ENCODE measurements around the gene CAV2.
"Not testable (repeated sequence)": the region's sequence is repeated elsewhere in the genome, so short reads cannot be mapped to it uniquely, and the experiment has no call there.

The CAV2 gene

DNA sequence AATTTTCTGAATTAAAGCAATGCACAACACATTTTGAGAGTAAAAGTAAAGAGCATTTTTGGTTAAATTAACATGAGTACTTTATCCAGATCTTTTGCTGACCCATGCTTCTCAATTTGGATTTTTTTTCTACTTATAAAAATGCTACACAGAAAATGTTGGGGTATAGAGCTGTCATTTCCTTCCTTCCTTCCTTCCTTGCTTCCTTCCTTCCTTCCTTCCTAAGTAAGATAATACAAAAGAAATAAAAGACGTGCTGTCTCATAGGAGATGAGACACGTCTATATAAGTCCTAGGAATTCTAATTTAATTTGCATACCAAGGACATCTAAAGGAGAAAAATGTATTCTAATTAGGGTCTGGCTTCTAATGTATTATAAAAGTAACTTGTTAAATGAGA, 31.0 kb upstream of the CAV2 start:
- no peaks in the 10 kb centered on the region for H3K79me2 ChIP-seq (ENCODE audit: control insufficient read depth, insufficient read depth, low read length, unreplicated experiment)
- H3K27ac ChIP-seq (ENCODE audit: low read depth, low read length) = no peak overlapping the region
- no peaks in the 10 kb centered on the region for H3K27me3 ChIP-seq (ENCODE audit: insufficient read depth, low read length)
- no peak overlapping the region for H3K4me3 ChIP-seq (ENCODE audit: low read depth, low read length)
- H3K36me3 ChIP-seq (ENCODE audit: insufficient read depth, low read length) = peaks cover 4% of the 10 kb centered on the region; the same call in 1 of the 2 replicates
- peaks cover 28% of the 10 kb centered on the region for H3K4me1 ChIP-seq (ENCODE audit: control insufficient read depth, insufficient read depth, low read length, unreplicated experiment)
- no peak overlapping the region for H2AFZ ChIP-seq (ENCODE audit: low read length, unreplicated experiment)

DNA sequence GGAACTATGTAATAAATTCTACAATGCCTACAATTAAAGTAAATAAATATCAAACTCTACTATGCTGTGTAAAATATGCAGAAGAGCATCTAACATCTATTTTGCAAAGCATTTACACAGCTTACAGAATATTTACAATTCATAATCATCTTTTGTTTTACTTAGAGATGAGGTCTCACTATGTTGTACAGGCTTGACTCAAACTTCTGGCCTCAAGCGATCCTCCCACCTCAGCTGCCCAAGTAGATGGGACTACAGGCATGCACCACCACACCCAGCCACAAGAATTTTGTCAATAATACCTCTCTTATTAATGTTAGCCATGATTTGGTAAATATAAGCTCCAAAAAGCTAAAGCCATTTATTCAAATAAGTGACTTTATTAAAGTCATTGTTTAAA, 21.9 kb upstream of the CAV2 start:
- Histone ChIP-seq H3K79me2 (ENCODE audit: control insufficient read depth, insufficient read depth, low read length, unreplicated experiment) (no peaks in the 10 kb centered on the region), H3K27ac (ENCODE audit: low read depth, low read length) (no peak overlapping the region), H3K27me3 (ENCODE audit: insufficient read depth, low read length) (no peaks in the 10 kb centered on the region), H3K36me3 (ENCODE audit: insufficient read depth, low read length) (peaks cover 4% of the 10 kb centered on the region; the same call in 1 of the 2 replicates), H2AFZ (ENCODE audit: low read length, unreplicated experiment) (no peak overlapping the region), H3K4me3 (ENCODE audit: low read depth, low read length) (no peak overlapping the region), H3K4me1 (ENCODE audit: control insufficient read depth, insufficient read depth, low read length, unreplicated experiment) (peaks cover 12% of the 10 kb centered on the region)

DNA sequence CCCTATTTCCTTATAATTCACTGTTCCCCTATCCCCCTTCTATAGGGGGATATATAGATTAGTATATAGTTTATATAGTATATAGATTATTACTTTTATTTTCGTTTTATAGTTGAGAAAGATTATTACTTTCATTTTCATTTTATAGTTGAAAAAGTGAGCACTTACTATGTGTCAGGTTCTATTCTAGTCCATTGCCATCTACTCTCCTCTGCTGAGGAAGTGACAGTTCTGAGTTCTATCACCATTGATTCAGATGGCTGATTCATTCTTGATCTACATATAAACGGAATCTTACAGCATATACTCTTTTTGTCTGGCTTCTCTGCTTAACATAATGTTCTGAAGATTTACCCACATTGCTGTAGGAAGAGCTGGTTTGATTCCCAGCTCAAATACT, 20.7 kb upstream of the CAV2 start:
- H2AFZ ChIP-seq (ENCODE audit: low read length, unreplicated experiment) = peak overlapping the region; percentile 44
- H3K4me1 ChIP-seq (ENCODE audit: control insufficient read depth, insufficient read depth, low read length, unreplicated experiment) = peaks cover 21% of the 10 kb centered on the region
- H3K27ac ChIP-seq (ENCODE audit: low read depth, low read length) = no peak overlapping the region
- H3K27me3 ChIP-seq (ENCODE audit: insufficient read depth, low read length) = no peaks in the 10 kb centered on the region
- no peaks in the 10 kb centered on the region for H3K79me2 ChIP-seq (ENCODE audit: control insufficient read depth, insufficient read depth, low read length, unreplicated experiment)
- H3K36me3 ChIP-seq (ENCODE audit: insufficient read depth, low read length) = no peaks in the 10 kb centered on the region
- H3K4me3 ChIP-seq (ENCODE audit: low read depth, low read length) = no peak overlapping the region

DNA sequence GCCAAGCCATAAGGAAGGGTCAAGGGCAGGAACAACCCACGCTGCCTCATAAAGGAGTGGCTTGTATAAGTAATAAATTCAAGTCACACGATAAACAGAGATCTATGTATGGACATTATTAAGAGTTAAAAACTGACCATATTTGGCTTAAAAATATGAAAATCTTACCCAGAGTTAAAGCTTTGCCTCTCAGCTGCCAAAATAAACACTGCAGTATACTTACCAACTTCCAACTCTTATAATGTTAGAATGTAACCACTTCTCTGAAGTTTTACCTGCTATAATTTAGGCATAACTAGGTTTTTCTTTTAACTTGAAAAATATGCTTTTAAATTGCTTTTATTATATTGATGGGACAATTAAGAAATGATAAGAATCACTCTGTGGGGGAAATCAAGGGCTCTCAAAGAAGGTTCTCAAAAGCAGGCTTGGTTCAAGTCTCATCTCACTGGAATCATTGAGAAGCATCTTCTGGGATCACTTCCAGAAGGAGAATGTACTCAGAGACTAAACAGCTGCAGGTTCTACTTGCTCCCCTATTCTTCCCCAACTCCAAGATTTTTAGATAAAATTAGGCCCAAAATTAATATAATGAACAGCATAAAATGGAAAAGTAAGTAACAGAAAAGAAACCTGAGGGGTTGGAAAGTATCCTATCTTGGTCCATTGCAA, 16.1 kb upstream of the CAV2 start:
- no peaks in the 10 kb centered on the region for H3K79me2 ChIP-seq (ENCODE audit: control insufficient read depth, insufficient read depth, low read length, unreplicated experiment)
- no peak overlapping the region for H3K4me3 ChIP-seq (ENCODE audit: low read depth, low read length)
- peaks cover 14% of the 10 kb centered on the region for H3K4me1 ChIP-seq (ENCODE audit: control insufficient read depth, insufficient read depth, low read length, unreplicated experiment)
- peak overlapping the region; percentile 28; the same call in 1 of the 2 replicates for H3K27ac ChIP-seq (ENCODE audit: low read depth, low read length)
- H2AFZ ChIP-seq (ENCODE audit: low read length, unreplicated experiment) = peak overlapping the region; percentile 33
- H3K36me3 ChIP-seq (ENCODE audit: insufficient read depth, low read length) = no peaks in the 10 kb centered on the region
- H3K27me3 ChIP-seq (ENCODE audit: insufficient read depth, low read length) = no peaks in the 10 kb centered on the region

DNA sequence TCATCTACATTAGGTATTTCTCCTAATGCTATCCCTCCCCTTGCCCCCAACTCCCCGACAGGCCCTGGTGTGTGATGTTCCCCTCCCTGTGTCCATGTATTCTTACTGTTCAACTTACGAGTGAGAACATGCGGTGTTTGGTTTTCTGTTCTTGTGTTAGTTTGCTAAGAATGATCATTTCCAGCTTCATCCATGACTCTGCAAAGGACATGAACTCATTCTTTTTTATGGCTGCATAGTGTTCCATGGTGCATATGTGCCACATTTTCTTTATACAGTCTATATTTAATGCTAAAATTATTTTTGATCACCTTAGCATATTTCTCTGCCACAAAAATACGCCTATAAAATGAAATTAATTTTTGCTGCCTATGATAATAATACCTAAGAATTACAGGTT, 15.1 kb upstream of the CAV2 start:
- not testable (repeated sequence) for H2AFZ ChIP-seq (ENCODE audit: low read length, unreplicated experiment); H3K27ac ChIP-seq (ENCODE audit: low read depth, low read length); H3K4me3 ChIP-seq (ENCODE audit: low read depth, low read length); H3K27me3 ChIP-seq (ENCODE audit: insufficient read depth, low read length); H3K79me2 ChIP-seq (ENCODE audit: control insufficient read depth, insufficient read depth, low read length, unreplicated experiment); H3K36me3 ChIP-seq (ENCODE audit: insufficient read depth, low read length)
- H3K4me1 ChIP-seq (ENCODE audit: control insufficient read depth, insufficient read depth, low read length, unreplicated experiment) = peaks cover 14% of the 10 kb centered on the region

DNA sequence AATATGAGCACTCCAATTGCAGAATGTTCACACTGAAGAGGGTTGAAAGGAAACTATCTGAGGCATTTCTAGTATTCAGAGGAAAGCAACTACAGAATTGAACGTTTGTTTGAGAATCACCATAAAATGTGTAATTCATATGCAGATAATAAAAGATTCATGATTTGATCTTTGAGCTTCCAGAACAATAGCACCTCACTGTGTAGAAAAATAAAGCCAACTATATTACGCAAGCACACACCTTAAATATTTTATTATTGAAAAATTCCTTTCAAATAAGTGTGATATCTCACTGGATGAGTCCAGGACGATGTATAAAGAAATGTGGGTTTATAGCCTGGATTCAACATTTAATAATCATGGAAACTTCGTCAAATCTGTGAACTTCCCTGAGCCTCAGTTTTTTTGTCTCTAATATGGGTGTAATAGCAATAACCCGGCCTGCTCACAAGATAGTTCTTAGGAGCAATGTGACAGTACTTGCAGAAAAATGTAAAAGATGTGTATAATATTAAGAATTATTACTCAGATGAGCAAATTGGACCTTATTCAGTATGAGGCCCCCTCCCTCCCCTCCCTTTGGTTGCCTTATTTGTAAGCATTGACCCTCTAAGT, 11.5 kb upstream of the CAV2 start:
- H3K4me3 ChIP-seq (ENCODE audit: low read depth, low read length) = no peak overlapping the region
- no peaks in the 10 kb centered on the region for H3K36me3 ChIP-seq (ENCODE audit: insufficient read depth, low read length)
- no peak overlapping the region for H3K27ac ChIP-seq (ENCODE audit: low read depth, low read length)
- H3K4me1 ChIP-seq (ENCODE audit: control insufficient read depth, insufficient read depth, low read length, unreplicated experiment) = peaks cover 46% of the 10 kb centered on the region
- no peaks in the 10 kb centered on the region for H3K27me3 ChIP-seq (ENCODE audit: insufficient read depth, low read length)
- no peak overlapping the region for H2AFZ ChIP-seq (ENCODE audit: low read length, unreplicated experiment)
- no peaks in the 10 kb centered on the region for H3K79me2 ChIP-seq (ENCODE audit: control insufficient read depth, insufficient read depth, low read length, unreplicated experiment)

DNA sequence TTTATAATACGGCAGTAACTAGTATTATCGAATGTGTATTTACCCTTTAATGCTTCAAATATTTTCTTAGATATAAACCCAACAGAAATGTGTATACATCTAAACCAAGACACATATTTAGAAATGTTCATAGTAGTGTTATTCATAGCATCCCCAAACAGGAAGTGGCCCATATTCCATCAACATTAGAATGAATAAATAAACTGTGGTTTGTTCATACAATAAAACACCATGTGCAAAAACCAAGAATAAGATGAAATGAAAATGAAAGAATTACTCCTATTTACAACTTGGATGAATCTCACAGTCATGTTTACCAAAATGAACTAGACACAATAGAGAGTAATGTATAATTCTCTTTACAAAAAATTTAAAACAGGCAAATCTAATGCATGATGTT, 9.2 kb upstream of the CAV2 start:
- Histone ChIP-seq H3K36me3 (ENCODE audit: insufficient read depth, low read length) (no peaks in the 10 kb centered on the region), H3K27ac (ENCODE audit: low read depth, low read length) (no peak overlapping the region), H3K27me3 (ENCODE audit: insufficient read depth, low read length) (no peaks in the 10 kb centered on the region), H3K4me3 (ENCODE audit: low read depth, low read length) (no peak overlapping the region), H2AFZ (ENCODE audit: low read length, unreplicated experiment) (peak overlapping the region; percentile 18), H3K4me1 (ENCODE audit: control insufficient read depth, insufficient read depth, low read length, unreplicated experiment) (peaks cover 44% of the 10 kb centered on the region), H3K79me2 (ENCODE audit: control insufficient read depth, insufficient read depth, low read length, unreplicated experiment) (no peaks in the 10 kb centered on the region)

DNA sequence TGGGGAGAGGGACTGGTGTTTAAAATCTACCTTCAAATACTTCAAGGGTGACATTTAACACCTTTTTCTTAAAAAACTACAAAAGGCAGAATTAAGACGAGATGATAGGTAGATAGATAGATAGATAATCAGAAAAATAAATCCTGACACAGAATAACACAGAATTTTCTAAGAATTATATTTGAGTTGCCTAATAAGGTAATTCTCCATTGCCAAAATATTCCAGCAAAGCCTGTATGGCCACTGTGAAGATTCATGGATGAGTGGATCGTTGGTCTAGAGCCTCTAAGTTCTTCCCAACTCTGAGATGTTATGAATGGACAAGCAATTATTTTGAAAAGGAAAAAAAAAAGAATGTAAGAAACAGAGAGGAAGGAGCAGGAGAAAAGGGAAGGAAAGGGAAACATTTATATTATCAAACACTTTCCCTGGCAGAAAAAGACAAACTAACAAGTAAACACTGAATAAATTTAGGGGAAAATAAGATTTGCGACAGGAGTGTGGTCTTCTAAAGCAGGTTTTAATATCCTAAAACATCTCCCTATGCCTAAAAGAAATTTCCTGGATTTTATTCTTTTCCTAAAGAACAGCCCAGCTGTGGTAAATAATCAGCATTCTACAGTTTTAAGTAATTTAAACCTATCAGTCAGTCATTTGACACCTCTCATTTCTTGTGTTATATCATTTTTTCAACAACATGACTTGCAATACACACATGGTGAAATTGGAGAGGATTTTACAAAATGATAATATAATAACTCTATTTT, 7.5 kb upstream of the CAV2 start:
- H2AFZ ChIP-seq (ENCODE audit: low read length, unreplicated experiment) = no peak overlapping the region
- H3K4me3 ChIP-seq (ENCODE audit: low read depth, low read length) = no peak overlapping the region
- peaks cover 49% of the 10 kb centered on the region for H3K4me1 ChIP-seq (ENCODE audit: control insufficient read depth, insufficient read depth, low read length, unreplicated experiment)
- no peak overlapping the region for H3K27ac ChIP-seq (ENCODE audit: low read depth, low read length)
- H3K79me2 ChIP-seq (ENCODE audit: control insufficient read depth, insufficient read depth, low read length, unreplicated experiment) = no peaks in the 10 kb centered on the region
- H3K36me3 ChIP-seq (ENCODE audit: insufficient read depth, low read length) = no peaks in the 10 kb centered on the region
- no peaks in the 10 kb centered on the region for H3K27me3 ChIP-seq (ENCODE audit: insufficient read depth, low read length)

DNA sequence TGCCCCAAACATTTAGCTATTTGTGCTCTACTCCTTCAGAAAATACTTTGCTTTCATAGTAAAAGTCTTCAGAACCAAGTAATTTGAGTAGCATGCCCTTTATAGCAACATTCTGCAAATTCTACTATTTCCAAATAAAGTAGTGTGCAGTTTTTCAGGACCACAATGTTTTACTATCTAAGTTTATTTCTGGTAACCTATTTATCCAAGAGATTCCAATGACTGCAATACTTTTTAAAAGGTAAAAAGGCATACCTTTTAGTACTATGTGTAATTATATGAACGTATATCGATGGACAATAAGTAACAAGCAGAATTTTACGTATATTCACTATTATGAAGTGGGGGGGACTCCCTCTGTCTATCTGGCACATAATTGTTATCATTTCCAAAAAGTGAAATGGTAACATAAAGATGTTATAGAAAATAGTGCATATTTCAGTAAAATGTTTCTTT, 6.9 kb upstream of the CAV2 start:
- peaks cover 48% of the 10 kb centered on the region for H3K4me1 ChIP-seq (ENCODE audit: control insufficient read depth, insufficient read depth, low read length, unreplicated experiment)
- no peak overlapping the region for H2AFZ ChIP-seq (ENCODE audit: low read length, unreplicated experiment)
- no peaks in the 10 kb centered on the region for H3K36me3 ChIP-seq (ENCODE audit: insufficient read depth, low read length)
- no peaks in the 10 kb centered on the region for H3K79me2 ChIP-seq (ENCODE audit: control insufficient read depth, insufficient read depth, low read length, unreplicated experiment)
- no peak overlapping the region for H3K4me3 ChIP-seq (ENCODE audit: low read depth, low read length)
- no peak overlapping the region for H3K27ac ChIP-seq (ENCODE audit: low read depth, low read length)
- no peaks in the 10 kb centered on the region for H3K27me3 ChIP-seq (ENCODE audit: insufficient read depth, low read length)

DNA sequence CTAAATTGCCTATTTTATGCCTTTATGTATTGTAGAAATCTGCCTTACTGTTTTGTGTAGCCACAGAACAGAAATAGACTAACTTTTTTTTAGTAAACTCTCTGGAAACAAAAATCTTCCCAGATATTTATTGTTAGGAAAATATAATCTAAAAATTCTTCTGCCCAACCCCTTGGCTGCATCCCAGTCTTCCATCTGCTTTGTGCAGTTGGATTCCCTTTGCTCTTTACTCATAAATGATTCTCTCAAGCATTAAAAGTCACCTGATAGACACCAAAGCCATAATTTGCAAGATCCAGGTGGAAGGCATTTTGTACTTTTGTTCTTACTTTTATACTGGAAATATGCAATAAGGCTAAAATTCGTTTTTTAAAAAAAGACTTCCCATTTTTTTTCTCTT, 6.1 kb upstream of the CAV2 start:
- no peak overlapping the region for H2AFZ ChIP-seq (ENCODE audit: low read length, unreplicated experiment)
- H3K79me2 ChIP-seq (ENCODE audit: control insufficient read depth, insufficient read depth, low read length, unreplicated experiment) = no peaks in the 10 kb centered on the region
- H3K27me3 ChIP-seq (ENCODE audit: insufficient read depth, low read length) = no peaks in the 10 kb centered on the region
- no peaks in the 10 kb centered on the region for H3K36me3 ChIP-seq (ENCODE audit: insufficient read depth, low read length)
- no peak overlapping the region for H3K4me3 ChIP-seq (ENCODE audit: low read depth, low read length)
- H3K27ac ChIP-seq (ENCODE audit: low read depth, low read length) = no peak overlapping the region
- H3K4me1 ChIP-seq (ENCODE audit: control insufficient read depth, insufficient read depth, low read length, unreplicated experiment) = peaks cover 48% of the 10 kb centered on the region
